Transverse colon (tissue), 4 donors: ENCODE measurements around the gene TNRC6C.

Source experiments
- POLR2A ChIP-seq: fragments of 450-650 bp; IDR thresholded peaks from one replicate; pipeline ENCODE4 v1.6.1; 2016; ENCODE audit warnings: antibody characterized with exemption, mild to moderate bottlenecking, moderate library complexity
- POLR2AphosphoS5 ChIP-seq, 3 donors: sonication (generic); formaldehyde crosslinking; IDR thresholded peaks; one replicate each; pipeline ENCODE4 v1.6.1; 2016; ENCODE audit warnings: antibody characterized with exemption in 3 of 3
- TF ChIP-seq, protein P1 (sequence below), 5 experiments: fragments of 200-600 bp in 3 of 5; fragments of 450-650 bp in 2 of 5; sonication (generic) in 3 of 5; IDR thresholded peaks; 1 replicate in 2 of 5; 2 replicates in 3 of 5; pipeline ENCODE4 v1.5.1; 2016 to 2017; ENCODE audit warnings: antibody characterized with exemption in 5 of 5, inconsistent platforms in 3 of 5, mild to moderate bottlenecking in 2 of 5, moderate library complexity in 1 of 5

DNA sequence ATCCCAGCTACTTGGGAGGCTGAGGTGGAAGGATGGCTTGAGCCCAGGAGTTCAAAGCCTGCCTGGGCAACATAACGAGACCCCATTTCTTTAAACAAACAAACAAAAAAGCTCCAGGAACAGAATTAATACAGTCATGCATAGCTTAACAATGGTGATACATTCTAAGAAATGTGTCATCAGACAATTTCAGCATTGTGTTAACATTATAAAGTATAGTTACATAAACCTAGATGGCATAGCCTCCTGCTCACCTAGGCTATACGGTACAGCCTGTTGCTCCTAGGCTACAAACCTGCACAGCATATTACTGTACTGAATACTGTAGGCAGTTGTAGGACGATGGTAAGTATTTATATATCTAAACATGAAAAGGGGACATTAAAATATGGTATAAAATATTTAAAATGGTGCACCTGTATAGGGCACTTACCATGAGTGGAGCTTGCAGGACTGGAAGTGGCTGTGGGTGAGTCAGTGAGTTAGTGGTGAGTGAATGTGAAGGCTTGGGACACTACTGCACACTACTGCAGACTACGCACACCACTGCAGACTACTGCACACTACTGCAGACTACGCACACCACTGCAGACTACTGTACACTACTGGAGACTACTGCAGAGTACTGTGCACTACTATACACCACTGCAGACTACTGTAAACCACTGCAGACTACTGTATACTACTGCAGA, 95.4 kb downstream of the TNRC6C start:
- TF ChIP-seq, protein P1, sequence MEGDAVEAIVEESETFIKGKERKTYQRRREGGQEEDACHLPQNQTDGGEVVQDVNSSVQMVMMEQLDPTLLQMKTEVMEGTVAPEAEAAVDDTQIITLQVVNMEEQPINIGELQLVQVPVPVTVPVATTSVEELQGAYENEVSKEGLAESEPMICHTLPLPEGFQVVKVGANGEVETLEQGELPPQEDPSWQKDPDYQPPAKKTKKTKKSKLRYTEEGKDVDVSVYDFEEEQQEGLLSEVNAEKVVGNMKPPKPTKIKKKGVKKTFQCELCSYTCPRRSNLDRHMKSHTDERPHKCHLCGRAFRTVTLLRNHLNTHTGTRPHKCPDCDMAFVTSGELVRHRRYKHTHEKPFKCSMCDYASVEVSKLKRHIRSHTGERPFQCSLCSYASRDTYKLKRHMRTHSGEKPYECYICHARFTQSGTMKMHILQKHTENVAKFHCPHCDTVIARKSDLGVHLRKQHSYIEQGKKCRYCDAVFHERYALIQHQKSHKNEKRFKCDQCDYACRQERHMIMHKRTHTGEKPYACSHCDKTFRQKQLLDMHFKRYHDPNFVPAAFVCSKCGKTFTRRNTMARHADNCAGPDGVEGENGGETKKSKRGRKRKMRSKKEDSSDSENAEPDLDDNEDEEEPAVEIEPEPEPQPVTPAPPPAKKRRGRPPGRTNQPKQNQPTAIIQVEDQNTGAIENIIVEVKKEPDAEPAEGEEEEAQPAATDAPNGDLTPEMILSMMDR (IDR thresholded peaks at IDR 0.05): no peak
- TF ChIP-seq POLR2AphosphoS5 (IDR thresholded peaks at IDR 0.05) (no peak), POLR2A (no peak)
